Measurements from ENCODE around the gene RALGPS2. TPM values are rescaled to one million over a fixed set of nuclear protein-coding genes. Genes with fewer than 3 reads are reported as not detected.

RALGPS2 gene
- total RNA-seq, 2 experiments from 2014 or later, result 1.3 to 1.9 TPM

DNA sequence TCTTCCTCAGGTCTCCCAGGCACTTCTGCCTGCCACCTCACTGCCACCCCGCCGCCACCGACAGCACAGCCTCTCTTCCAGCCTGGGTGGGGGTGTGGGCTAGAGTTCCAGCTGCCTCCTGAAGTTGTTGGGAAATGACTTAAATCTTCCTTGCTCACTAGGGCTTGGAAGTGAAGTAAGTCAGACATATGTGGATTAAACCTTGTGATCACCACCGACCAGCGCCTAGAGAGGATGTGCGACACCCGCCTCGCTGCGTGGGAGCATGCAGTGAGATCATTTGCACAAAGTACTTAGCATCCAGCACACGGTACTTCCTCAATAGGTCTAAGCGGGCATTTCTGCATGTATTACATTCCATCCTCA is 229.3 kb downstream of the RALGPS2 start:
- POLR2A ChIA-PET, result no interaction called here
- CTCF ChIA-PET, result no interaction called here

DNA sequence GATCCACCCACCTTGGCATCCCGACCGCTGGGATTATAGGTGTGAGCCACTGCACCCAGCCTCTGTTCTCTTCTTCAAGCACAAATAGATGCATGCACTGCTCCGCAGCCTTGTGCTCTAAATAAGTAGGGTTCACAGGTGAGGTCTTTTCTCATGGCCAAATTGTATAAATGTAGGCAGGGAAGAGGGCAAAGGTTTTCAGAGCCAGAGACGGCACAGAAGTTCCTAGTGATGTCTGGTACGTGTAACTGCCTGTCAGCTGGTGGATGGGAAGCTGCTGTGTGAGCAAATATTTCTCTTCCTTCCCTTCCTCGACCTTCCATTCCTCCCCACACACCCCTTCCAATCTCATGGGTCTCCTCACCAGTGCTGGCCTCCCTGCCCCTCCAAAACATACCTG is 229.9 kb downstream of the RALGPS2 start:
- POLR2A ChIA-PET, result no interaction called here
- CTCF ChIA-PET, result no interaction called here

DNA sequence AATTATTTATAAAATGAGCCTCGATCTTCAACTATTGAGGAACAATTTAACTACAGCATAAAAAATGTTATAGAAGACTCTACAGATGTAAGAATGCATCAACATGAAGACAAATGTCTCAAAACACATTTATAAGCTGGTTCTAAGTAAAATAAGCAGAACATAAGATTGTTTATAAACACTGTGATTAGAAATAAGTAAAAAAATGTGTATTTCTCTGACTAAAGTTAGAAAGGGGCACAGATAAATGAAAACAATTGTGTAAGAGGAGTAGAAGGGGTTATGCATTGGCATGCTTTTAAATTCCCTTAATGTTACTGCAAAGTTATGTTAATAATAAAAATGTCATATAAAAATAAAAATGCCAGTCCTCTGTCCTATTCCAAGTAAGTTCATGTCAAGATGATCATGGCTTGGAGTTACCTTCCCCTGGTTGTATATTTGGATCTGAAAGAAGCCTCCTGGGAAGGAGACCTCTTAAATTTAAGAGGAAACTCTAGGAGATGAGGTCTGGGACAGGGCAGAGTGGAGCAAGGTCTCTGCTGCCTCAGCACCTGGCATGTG is 230.4 kb downstream of the RALGPS2 start:
- ChIA-PET CTCF (no interaction called here), POLR2A (no interaction called here)

DNA sequence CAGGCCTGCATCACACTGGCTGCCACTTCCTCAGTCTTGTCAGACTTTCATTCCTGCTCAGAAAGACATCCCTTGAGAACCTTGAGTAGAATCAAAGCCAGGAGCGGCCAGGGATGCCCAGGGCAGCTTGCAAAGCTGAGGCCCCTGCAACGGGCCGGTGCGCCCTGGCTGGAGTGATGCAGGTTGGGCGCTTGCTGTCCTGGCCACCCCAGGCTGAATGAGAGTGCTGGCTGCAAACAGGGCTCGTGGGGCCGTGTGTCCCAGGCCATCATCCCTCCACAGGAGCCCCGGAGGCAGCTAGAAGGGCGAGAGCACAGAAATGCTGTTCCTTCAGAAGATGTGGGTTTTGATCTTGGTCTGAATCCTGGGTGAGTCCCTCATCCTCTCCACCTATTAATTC is 233.4 kb downstream of the RALGPS2 start:
- POLR2A ChIA-PET, result no interaction called here
- CTCF ChIA-PET, result no interaction called here

DNA sequence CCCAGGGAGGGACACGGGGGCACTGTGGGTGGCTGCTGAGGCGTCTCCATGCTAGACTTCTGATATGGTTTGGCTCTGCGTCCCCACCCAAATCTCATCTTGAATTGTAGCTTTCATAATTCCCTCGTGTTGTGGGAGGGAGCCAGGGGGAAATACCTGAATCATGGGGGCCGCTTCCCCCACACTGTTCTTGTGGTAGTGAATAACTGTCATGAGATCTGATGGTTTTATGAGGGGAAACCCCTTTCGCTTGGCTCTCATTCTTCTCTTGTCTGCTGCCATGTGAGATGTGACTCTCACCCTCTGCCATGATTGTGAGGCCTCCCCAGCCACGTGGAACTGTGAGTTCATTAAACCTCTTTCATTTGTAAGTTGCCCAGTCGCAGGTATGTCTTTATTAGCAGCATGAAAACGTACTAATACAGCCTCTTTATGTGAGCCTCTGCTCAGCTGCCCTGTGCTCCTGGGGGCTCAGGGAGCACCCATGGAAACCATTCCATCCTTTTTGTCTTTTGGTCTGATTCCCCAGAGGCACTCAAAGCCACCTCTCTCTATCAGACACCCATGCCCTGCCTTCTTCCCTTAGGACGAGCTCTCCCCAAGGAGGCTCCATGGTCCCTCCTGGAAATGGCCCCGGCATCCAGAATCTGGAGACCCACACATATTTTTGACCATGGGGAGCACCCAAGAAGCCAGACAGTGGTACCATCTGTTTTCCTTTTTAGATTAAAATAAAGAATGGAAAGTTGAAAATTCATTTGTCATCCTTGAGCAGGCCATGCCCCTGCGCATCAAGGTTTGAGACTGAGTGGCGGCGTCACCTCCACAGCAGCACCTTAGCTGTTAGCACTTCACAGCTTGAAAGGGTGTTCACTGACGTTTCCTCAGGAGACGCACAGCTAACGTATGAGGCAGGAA is 234.8 kb downstream of the RALGPS2 start:
- POLR2A ChIA-PET, result no interaction called here
- CTCF ChIA-PET, result no interaction called here

DNA sequence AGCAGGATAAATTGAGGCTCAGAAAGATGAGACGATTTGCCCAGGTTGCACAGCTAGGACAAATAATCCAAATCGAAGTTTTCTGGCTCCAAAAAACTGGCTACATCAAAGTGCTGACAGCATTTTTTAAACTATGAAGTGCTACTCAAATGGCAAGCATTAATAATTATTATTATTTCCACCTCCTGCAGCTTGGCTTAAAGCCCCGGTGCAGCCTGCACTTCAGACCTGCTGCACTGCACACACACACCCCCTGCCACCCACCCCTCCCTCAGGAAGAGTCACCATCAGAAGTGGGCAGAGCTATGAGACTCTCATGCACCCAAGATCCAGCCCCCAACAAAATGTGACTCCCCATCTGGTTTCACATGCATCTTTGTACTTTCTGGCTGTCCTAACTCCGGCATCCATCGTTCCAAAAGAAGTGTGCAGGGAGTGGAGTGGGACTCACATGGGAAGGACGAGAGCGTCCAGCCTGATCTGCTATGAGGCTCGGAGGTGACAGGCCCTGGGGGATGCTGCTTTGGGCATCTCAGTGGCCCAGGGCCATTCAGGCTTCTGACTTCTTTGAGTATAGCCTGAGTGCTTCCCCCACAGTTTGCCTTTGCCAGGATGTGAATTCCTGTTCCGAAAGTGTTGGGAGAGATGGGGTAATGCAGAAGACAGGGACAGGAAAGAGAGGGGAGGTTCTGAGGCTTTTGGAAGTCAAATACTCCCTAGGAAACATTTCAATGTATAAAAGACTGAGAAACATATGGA is 235.6 kb downstream of the RALGPS2 start:
- POLR2A ChIA-PET, result no interaction called here
- CTCF ChIA-PET, result no interaction called here

DNA sequence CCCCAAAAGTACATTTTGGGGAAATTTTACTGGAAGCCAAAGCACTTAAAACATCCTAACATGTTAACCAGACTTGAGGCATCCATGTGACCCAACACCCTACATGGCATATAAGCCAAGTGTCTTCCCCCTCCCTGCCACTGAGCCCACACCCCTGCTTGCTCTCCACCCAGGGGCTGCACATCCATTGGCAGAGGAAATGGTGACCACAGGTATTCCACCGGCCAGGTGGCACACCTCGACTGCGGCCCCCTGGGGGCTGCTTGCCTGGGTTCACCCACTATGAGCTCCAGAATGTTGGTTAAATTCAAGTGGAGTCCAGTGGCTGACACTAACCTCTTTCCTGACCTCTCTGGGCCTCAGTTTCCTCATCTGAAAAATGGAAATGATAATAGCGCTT is 236.3 kb downstream of the RALGPS2 start:
- ChIA-PET CTCF (no interaction called here), POLR2A (no interaction called here)

DNA sequence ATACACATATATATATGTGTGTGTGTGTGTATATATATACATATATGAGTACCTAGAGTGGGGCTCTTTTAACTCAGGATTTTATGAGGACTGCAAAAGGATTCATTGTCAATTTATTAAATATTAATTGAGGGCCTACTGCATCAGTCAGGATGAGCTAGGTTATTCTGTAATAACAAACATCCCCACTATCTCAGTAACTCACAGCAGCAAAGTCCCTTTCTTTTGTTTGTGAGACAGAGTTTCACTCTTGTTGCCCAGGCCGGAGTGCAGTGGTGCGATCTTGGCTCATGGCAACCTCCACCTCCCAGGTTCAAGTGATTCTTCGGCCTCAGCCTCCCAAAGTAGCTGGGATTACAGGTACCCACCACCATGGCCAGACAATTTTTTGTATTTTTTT is 236.8 kb downstream of the RALGPS2 start:
- ChIA-PET CTCF (no interaction called here), POLR2A (no interaction called here)

DNA sequence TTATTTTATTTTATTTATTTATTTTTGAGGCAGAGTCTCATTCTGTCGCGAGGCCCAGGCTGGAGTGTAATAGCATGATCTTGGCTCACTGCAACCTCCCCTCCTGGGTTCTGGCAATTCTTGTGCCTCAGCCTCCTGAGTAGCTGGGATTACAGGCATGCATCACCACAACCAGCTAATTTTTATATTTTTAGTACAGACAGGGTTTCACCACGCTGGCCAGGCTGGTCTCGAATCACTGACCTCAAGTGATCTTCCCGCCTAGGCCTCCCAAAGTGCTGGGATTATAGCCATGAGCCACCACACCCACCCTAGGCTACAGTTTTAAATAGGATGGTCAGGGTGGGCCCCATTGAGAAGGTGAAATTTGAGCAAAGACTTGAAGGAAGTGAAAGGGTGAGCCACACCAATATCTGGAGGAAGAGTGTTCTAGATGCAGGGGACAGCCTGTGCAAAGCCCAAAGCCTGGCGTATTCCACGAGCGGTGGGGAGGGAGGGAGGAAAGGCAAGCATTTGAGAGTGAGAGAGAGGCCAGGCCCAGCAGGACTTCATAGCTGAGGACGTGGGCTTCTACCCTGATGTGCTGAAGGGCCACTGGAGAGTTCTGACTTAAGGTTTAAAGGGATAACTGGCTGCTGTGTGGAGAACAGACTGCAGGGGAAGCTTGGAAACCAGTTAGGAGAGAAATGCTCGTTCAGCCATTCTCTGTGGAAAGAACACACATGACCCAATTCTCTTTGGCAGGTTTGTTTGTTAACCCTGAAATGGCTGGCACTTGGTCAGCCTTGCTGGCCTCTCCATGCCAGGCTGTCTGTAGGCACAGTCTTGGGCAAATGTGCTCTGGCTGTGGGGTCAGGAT is 238.0 kb downstream of the RALGPS2 start:
- ChIA-PET POLR2A (no interaction called here), CTCF (no interaction called here)

DNA sequence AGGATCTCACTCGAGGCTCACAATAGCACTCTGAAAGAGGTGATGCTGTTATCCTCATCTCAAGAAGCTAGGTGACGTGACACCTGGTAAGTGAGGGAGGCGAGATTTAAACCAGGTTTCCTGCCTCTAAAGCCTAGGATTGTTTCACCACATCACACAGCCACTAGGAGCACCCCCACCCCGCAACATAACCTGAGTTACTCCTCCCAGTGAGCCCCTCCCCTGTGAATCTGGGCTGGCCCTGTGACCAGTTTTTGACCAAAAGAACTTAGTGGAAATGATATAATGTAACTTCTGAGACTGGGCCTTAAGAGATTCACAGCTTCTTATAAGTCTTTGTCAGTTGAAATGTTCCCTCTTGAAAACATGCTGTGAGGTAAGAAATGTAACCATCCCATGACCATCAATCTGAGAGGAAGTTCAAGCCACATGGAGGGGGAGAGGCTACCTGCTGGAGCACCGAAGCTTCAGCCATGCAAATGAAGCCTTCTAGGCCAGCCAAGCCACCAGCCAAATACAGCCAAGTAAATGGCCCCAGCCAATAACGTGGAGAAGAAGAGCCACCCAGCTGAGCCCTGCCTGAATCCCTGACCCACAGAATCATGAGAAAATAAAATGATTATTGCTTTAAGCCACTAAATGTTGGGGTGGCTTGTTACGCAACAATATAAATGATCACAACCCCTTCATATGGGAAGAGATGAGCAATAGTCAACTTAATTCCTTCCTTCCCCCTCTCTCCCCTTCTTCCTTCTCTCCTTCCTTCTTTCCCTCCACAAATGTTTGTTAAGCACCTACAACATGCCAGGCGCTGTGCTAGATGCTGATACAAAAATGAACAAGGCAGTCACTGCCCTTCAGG is 239.7 kb downstream of the RALGPS2 start:
- ChIA-PET POLR2A (no interaction called here), CTCF (no interaction called here)

DNA sequence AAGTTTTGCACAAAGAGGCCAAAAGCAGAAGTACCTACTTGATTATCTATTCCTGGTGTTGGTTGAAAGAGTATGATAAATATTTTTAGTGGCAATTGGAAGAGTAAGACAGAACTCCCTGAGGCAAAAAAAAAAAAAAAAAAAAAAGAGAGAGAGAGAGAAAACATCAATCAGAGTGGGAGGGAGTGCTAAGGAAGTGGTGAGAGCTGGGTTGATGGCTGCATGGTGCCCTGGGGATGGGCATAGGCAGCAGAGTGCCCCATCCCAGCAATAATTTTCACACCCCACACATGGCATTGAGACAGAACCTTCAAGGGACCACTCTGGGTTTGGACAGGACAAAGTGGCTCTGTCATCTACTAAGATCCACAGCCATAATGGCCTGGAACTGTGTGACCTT is 241.3 kb downstream of the RALGPS2 start:
- CTCF ChIA-PET, result no interaction called here

DNA sequence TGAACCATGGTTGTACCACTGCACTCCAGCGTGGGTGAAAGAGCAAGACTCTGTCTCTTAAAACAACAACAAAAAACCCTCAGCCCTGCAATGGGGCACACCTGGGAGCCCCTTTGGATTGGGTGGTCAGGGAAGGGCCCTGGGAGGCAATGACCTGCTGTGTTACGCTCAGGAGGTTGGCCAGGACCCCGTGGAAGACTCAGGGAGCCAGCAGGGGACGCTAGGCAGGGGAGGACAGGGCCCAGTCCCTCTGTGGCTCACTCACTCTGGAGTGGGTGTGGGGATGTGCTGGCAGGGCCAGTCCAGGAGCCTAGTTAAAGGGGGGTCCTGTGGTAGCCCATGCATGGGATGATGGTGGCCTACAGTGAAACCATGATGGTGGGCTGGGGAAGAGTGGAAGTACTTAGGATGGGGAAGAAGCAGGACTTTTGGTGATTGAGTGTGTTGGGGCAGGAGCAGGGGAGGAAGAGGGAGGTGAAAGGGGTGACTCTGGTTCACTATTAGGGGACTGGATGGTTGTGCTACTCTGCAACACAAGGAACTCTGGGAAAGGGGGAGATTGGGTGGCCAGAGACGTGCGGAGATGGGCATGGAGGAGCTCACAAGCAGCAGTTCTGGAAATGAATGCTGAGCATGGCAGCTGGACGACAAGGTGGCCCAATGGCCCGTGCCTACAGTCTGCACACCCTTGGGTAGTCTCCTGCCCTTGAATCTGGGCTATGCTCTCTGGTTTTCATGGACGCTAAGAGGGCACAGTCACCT is 244.4 kb downstream of the RALGPS2 start:
- POLR2A ChIA-PET, result no interaction called here
- CTCF ChIA-PET, result no interaction called here

More for the DNA sequence above, 241.3 kb downstream of the RALGPS2 start:
- POLR2A ChIA-PET, result no interaction called here

DNA sequence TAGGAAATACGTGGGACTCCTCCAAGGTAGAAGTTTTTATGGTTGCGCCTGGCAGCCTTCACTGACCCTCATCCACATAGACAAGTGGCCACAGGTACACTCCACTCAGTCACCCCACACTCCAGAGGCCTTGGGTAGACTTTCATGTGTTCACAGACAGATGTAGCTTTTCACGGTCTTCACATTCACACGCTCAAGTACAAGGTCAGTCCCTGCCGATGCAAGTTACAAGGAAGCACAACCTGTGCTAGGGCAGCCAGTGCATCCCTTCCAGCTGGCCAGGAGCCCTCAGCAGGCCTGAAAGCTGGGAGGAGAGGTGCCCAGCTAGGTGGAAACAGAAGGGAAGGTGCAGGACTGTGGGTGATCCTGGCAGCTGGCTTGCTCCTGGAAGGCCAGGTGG is 245.1 kb downstream of the RALGPS2 start:
- POLR2A ChIA-PET, result no interaction called here
- CTCF ChIA-PET, result interaction anchor here (0.7 kb wide), 1 partner anchor 202 kb away, joined by 4 read pairs; no protein-coding TSS in a partner anchor

Other genes starting within 250 kb of the RALGPS2 start
- not detected for gene CLEC20A, start 228.3 kb upstream of the RALGPS2 start, total RNA-seq
- gene TEX35, start 212.1 kb upstream of the RALGPS2 start, total RNA-seq, result not detected
- not detected for gene ANGPTL1, start 145.8 kb downstream of the RALGPS2 start, total RNA-seq

All from activated CD8-positive, alpha-beta memory T cell treated with anti-CD3 and anti-CD28 coated beads for 36 hours (primary cell).